Gastrocnemius medialis (tissue), 4 donors: ENCODE measurements around the gene LPCAT1. TPM values are rescaled to one million over a fixed set of nuclear protein-coding genes. Genes with fewer than 3 reads are reported as not detected.
"Not testable (repeated sequence)": the region's sequence is repeated elsewhere in the genome, so short reads cannot be mapped to it uniquely, and the experiment has no call there.

Source experiments
- ATAC-seq, 2 donors: fragments of 150-250 bp; one replicate each; pipeline ENCODE4 v1.9.1; 2016
- DNase-seq, 2 donors: peaks; one replicate each; pipeline ENCODE4 v3.0.0-alpha.2; 2019
- H3K27ac ChIP-seq, 4 donors: fragments of 200-600 bp; sonication (generic); 1 replicate in 1 of 4; 2 replicates in 3 of 4; pipeline ENCODE4 v1.5.1; 2016 to 2018; ENCODE audit warnings: mild to moderate bottlenecking in 2 of 4, moderate library complexity in 1 of 4
- H3K27me3 ChIP-seq, 3 donors: fragments of 200-600 bp; sonication (generic) in 2 of 3; 1 replicate in 1 of 3; 2 replicates in 2 of 3; pipeline versions ENCODE4 v1.5.1 to v1.6.0; 2016 to 2019; ENCODE audit warnings: mild to moderate bottlenecking in 1 of 3, moderate library complexity in 1 of 3
- H3K36me3 ChIP-seq, 2 donors: fragments of 200-600 bp; sonication (generic) in 1 of 2; one replicate each; pipeline ENCODE4 v1.5.1; 2017 to 2018
- H3K4me1 ChIP-seq, 2 donors: fragments of 200-600 bp; sonication (generic) in 1 of 2; one replicate each; pipeline ENCODE4 v1.5.1; 2016 to 2017; ENCODE audit warnings: mild to moderate bottlenecking in 2 of 2
- H3K4me3 ChIP-seq, 4 donors: fragments of 200-600 bp; sonication (generic) in 3 of 4; 1 replicate in 1 of 4; 2 replicates in 3 of 4; pipeline ENCODE4 v1.5.1; 2016 to 2019; ENCODE audit warnings: mild to moderate bottlenecking in 2 of 4
- H3K9me3 ChIP-seq, 3 donors: fragments of 200-600 bp; sonication (generic) in 2 of 3; 1 replicate in 1 of 3; 2 replicates in 2 of 3; pipeline ENCODE4 v1.5.1; 2016 to 2019
- POLR2A ChIP-seq, 2 donors: fragments of 450-650 bp; IDR thresholded peaks; one replicate each; pipeline ENCODE4 v1.6.1; 2017; ENCODE audit warnings: antibody characterized with exemption in 2 of 2, mild to moderate bottlenecking in 2 of 2, moderate library complexity in 2 of 2
- in situ Hi-C, 4 donors: fragments of 200-750 bp; cut with MboI; loops; one replicate each; pipeline versions ENCODE4 v1.15.0 to v1.8.0; 2017; ENCODE audit warnings: low sequenced_read_pairs in 4 of 4
- intact Hi-C: fragments of 100-400 bp; cut with DNase I; formaldehyde crosslinking; loops from one replicate; pipeline ENCODE4 v1.15.1; 2023; ENCODE audit warnings: low total_unique reads
- total RNA-seq, 4 donors: library from RNA; depleted of rRNA; stranded (reverse); fragments of >200 nt; gene quantifications; one replicate each; pipeline versions ENCODE4 v1.1.0 to v1.2.3, GENCODE V29; 2016
- TF ChIP-seq, protein P1 (sequence below), 5 experiments: fragments of 450-650 bp in 3 of 5; fragments of 200-600 bp in 2 of 5; sonication (generic) in 2 of 5; IDR thresholded peaks in 4 of 5; conservative IDR thresholded peaks in 1 of 5; 1 replicate in 4 of 5; 2 replicates in 1 of 5; pipeline ENCODE4 v1.5.1; 2016 to 2019; ENCODE audit warnings: antibody characterized with exemption in 5 of 5, mild to moderate bottlenecking in 3 of 5, moderate library complexity in 3 of 5

The LPCAT1 gene
- total RNA-seq, 4 donors from 2014 or later, result 1.4 to 9.2 (median 4.2) TPM

DNA sequence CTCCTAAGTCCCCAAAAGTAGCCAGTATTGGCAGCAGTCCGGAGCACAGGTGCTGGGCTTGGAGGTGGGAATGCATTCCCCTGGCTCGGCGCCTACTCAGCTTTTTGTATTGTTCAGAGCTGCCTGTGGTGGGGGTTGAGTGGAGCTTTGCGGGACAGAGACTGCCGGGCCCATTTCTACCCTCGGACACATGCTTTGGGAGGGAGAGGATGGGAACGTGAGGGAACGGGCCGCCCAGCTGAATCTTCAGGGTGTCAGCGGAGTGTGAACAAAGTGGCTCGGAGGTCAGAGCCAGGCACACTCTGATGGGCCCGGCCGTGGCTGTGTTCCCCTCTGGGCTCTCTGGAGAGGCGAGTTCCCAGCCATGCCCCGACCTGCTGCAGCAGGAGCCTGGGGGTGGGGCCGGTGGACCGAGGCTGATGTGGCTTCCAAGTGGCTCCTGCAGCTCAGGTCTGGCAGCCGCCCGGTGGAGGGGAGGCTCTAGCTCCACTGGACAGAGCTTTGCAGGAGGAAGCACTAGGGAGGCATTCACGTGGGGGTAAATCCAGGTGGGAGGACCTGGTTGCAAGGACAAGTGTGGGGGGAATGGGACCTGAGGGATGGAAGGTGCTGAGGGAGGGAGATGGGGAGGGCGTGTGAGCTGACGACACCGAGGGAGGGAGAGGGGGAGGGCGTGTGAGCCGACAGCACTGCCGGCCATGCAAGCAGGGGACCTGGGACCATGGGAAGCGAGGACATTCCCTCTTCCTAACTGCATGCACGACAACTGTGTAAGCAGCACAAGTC, 47.4 kb downstream of the LPCAT1 start:
- no peak for DNase-seq

DNA sequence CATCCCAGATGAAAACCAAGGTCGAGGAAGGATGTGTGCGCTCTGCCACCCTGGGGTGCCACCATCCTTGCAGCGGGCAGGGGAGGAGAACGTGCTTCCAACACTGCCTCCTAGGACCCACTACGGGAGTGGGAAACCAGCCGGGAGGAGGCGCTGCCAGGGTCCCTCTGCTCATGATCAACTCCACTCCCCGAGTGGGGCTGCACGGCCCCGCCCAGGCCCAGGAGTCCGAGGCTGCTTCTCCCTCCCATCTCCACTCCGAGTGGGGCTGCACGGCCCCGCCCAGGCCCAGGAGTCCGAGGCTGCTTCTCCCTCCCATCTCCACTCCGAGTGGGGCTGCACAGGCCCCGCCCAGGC, 48.2 kb downstream of the LPCAT1 start:
- H3K36me3 ChIP-seq, H3K4me1 ChIP-seq, ATAC-seq, in situ Hi-C loops, H3K4me3 ChIP-seq, H3K27me3 ChIP-seq, H3K27ac ChIP-seq, intact Hi-C loops, DNase-seq, H3K9me3 ChIP-seq: not testable (repeated sequence)

More for the DNA sequence above, 47.4 kb downstream of the LPCAT1 start:
- H3K36me3 ChIP-seq, result no peaks in the 10 kb centered on the region
- no peak for TF ChIP-seq POLR2A (IDR thresholded peaks at IDR 0.05)
- TF ChIP-seq, protein P1, sequence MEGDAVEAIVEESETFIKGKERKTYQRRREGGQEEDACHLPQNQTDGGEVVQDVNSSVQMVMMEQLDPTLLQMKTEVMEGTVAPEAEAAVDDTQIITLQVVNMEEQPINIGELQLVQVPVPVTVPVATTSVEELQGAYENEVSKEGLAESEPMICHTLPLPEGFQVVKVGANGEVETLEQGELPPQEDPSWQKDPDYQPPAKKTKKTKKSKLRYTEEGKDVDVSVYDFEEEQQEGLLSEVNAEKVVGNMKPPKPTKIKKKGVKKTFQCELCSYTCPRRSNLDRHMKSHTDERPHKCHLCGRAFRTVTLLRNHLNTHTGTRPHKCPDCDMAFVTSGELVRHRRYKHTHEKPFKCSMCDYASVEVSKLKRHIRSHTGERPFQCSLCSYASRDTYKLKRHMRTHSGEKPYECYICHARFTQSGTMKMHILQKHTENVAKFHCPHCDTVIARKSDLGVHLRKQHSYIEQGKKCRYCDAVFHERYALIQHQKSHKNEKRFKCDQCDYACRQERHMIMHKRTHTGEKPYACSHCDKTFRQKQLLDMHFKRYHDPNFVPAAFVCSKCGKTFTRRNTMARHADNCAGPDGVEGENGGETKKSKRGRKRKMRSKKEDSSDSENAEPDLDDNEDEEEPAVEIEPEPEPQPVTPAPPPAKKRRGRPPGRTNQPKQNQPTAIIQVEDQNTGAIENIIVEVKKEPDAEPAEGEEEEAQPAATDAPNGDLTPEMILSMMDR (IDR thresholded peaks at IDR 0.05 in 4 of 5, conservative IDR thresholded peaks at IDR 0.05 in 1 of 5), result no peak
- intact Hi-C loops, result no loop called here
- H3K27ac ChIP-seq, result no peak overlapping the region
- H3K9me3 ChIP-seq, result no peaks in the 10 kb centered on the region
- H3K4me3 ChIP-seq, result no peak overlapping the region
- no peaks in the 10 kb centered on the region for H3K4me1 ChIP-seq
- in situ Hi-C loops, result no loop called here
- no peak for ATAC-seq
- no peaks in the 10 kb centered on the region for H3K27me3 ChIP-seq

DNA sequence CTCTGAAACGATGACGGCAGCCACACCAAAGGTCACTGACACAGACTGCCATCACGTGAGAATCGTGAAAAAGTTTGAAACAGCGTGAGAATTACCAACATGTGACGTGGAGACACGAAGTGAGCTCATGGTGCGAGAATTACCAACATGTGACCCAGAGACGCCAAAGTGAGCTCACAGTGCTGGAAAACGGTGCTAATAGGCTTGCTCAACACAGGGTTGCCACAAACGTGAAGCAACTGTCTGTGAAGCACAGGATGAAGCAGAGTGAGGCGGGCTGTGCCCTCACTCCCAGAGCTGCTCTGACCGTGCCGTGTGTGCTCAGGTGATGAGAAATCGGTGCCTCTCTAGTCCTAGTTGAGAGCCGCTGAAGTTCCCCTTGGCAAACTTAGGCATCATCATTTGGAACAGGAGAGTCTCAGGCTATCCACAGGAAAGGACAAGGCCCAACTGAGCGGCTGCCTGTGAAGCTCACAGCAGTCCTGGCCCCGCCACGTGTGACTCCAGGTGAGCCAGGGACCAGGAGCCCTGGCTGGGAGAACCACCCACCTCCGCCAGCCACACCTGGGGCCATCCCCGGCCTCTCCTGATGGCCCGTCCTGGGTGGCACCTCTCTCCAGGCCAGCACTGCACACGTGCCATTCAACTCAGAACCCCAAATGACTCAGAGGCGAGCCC, 48.8 kb downstream of the LPCAT1 start:
- no peaks in the 10 kb centered on the region for H3K36me3 ChIP-seq
- no peaks in the 10 kb centered on the region for H3K4me1 ChIP-seq
- H3K4me3 ChIP-seq, result no peak overlapping the region
- intact Hi-C loops (no loop called here), in situ Hi-C loops (no loop called here)
- TF ChIP-seq POLR2A (IDR thresholded peaks at IDR 0.05), result no peak
- TF ChIP-seq, protein P1 (IDR thresholded peaks at IDR 0.05 in 4 of 5, conservative IDR thresholded peaks at IDR 0.05 in 1 of 5), result no peak
- no peaks in the 10 kb centered on the region for H3K9me3 ChIP-seq
- no peak overlapping the region for H3K27ac ChIP-seq
- no peak for DNase-seq
- H3K27me3 ChIP-seq, result no peaks in the 10 kb centered on the region
- ATAC-seq, result no peak

DNA sequence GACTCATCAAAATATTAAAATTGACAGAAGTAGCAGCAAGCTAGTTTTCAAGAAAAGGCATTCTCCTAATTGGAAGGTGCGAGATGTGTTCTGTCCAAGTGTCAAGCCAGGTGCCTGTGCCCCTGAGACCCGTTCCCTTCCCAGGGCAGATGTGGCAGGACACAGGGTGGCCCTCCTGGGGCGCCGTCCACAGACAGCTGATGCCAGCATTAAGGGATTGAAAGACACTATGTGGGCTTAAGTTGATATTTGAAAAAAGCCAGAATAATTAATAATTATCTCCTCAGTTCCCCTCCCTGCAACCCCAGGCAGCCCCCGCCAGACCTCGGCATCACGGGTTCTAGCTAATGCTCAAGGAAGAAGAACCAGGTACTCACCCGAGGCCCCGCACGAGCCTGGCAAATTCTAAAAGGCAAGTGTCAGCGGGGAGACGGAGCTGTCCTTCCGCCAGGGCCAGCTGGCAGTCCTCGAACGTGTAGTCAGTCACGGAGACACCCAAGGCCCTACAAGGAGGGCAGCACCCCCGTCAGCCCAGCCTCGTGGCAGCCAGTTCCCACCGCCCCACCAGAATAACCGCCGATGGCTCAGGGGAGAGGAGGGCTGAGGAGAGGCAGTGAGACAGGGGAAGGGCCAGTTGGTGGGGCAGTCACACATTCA, 49.4 kb downstream of the LPCAT1 start:
- Histone ChIP-seq H3K36me3 (no peaks in the 10 kb centered on the region), H3K4me3 (no peak overlapping the region), H3K9me3 (no peaks in the 10 kb centered on the region), H3K27me3 (no peaks in the 10 kb centered on the region), H3K27ac (no peak overlapping the region), H3K4me1 (no peaks in the 10 kb centered on the region)
- DNase-seq, result no peak
- no peak for ATAC-seq
- intact Hi-C loops, result no loop called here
- TF ChIP-seq, protein P1 (IDR thresholded peaks at IDR 0.05 in 4 of 5, conservative IDR thresholded peaks at IDR 0.05 in 1 of 5), result no peak
- no peak for TF ChIP-seq POLR2A (IDR thresholded peaks at IDR 0.05)
- in situ Hi-C loops, result no loop called here

DNA sequence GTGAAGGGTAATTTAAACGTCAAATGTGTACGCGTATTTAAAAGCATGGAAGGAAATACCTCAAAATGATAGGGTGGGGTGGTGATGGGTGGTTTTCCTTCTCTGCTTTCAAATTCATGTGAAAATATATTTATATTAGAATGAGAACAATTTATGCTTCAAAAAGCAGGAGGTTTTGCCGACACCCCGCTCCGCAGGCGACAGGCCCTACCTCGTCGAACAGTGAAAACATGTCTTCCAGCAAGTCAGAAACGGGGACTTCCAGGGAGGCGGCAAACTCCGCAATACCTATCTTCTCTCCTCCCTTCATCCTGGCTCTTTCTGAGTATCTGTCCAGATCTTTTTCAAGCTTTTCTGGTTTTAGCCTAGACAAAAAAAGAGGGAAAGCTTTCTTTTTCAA, 50.0 kb downstream of the LPCAT1 start:
- no peaks in the 10 kb centered on the region for H3K36me3 ChIP-seq
- intact Hi-C loops, result no loop called here
- no peak overlapping the region for H3K4me3 ChIP-seq
- no peak overlapping the region for H3K27ac ChIP-seq
- ATAC-seq, result no peak
- no peaks in the 10 kb centered on the region for H3K4me1 ChIP-seq
- no peaks in the 10 kb centered on the region for H3K27me3 ChIP-seq
- TF ChIP-seq POLR2A (IDR thresholded peaks at IDR 0.05), result no peak
- TF ChIP-seq, protein P1 (IDR thresholded peaks at IDR 0.05 in 4 of 5, conservative IDR thresholded peaks at IDR 0.05 in 1 of 5), result no peak
- no peaks in the 10 kb centered on the region for H3K9me3 ChIP-seq
- in situ Hi-C loops, result no loop called here
- no peak for DNase-seq
